ENCODE results near the gene HES1.

Gene HES1

DNA sequence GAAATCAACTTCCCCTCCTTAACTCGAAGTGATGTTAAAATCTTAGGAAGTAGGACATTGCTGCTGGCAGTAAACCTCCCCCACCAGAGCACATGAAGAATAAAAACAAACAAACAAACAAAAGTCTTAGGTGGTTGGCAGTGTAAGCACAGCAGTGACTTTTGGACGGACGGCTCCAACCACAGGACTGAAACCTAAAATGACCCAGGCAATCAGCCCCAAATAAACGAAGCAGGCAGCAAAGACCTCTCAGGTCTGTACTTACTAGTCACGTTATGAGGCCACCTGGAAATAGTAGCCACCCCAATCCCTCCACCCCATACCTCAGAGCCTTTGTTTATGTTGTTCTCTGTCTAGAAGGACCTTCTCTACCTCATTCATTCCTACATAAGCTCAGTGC is 33.5 kb upstream of the HES1 start:
- DNase-seq (ENCODE audit: low read depth) = no peak

DNA sequence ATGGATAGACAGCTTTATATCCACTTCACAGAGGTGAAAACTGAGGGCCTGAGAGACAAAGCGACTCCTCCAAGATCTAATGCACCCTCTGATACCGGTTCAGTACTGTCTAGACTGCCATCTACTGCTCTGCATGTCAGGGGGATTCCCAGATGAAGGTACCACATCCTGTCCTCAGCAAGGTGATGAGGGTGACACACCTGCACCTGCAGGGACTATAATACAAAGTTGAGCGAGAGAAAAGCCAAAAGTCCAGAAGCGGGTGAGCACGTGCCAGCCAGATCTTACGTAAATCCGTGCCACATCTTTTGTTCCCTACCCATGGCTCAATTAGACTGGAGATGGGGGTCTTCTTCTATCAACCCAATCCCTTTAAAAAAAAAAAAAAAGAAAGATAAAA is 32.4 kb upstream of the HES1 start:
- DNase-seq (ENCODE audit: low read depth) = peak; percentile 7

DNA sequence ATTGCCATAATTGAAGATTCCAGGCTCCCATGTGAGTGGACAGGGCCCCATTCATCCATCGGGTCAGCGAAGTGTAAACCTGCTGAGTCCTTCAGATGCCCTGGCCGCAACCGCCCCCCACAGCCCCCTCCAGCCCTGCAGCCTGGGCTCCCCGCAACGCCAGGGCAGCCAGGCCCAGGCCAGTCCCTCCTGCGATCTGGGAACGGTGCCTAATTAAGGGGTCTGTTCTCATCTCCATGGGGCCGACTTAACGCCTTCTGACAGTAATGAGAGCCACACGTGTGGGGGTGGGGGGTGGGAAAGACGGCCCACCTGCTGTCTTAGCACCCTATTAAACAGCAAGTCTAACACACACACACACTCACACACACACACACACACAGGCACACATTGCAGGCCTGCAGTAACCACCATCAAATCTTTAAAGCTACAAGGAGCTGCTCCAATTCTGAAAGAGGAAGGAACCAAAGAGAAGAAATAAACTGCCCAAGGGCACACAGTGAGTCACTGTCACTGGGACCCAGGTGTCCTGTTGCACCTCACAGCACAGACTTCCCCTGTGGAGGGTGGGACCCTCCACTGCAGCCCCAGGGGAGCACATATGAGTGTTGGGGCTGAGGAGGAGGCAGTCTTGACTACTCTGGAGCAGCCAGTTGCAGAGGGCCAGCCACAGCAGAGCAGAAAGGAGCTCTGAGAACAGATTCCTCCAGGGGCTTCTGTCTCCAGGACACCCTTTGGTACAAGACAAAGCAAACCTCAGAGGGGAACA is 31.8 kb upstream of the HES1 start:
- no peak for DNase-seq (ENCODE audit: low read depth)

DNA sequence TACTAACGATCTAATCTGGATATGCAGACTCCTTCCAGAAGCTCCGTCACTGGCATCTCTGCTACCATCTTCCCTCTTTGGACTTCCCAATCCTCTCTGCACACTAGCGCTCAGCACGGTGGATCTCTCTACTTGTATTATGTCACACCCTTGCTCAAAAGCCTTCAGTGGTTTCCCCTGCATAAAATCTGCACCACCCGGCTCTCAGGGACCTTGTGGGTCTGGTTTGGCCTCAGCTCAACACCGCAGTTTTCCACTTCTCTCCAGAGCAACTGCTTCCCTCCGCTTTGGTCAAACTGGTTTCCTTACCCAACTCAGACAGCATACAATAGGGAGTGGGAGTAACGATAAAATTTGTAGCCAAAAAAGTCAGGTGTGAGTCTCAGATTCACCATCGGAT is 30.7 kb upstream of the HES1 start:
- no peak for DNase-seq (ENCODE audit: low read depth)

DNA sequence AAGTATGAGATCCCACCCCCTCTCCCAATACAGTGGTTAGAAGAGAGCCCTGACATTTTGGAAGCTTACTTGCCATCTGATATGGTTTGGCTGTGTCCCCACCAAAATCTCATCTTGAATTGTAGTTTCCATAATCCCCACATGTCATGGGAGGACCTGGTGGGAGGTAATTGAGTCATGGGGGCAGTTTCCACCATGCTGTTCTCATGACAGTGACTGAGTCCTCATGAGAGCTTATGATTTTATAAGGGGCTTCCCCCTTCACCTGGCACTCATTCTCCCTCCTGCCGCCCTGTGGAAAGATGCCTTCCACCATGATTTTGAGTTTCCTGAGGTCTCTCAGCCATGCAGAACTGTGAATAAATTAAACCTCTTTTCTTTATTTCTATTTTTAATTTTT is 28.8 kb upstream of the HES1 start:
- no peak for DNase-seq (ENCODE audit: low read depth)

DNA sequence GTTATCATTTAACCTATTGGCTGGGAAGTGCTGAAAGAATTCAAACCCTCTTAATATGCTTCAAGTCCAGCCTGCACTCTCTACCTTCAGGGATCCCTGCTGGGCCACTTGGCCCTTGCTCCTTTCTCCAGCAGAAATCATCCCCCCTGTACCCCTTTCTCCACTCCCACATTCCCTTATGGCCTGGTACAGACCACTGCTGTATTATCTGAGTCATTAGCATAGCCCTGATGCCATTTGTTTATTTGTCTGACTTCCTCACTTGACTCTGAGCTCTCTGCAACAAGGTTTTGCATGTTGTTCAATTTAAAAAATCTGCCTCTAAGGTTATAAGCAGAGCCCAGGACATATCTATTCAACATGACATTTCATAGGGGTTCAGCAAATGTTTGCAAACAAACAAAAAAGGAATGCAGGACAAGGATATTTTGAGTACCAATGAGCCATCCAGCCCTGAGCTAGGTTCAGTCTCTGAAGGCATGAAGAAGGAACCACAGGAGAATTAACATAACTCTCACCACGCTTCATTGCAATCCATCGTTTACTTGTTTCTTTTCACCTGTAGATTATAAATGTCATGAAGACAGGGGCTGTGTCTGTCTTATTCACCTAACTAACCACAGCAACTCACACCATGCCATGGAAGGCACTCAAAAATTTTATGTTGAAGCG is 26.6 kb upstream of the HES1 start:
- no peak for DNase-seq (ENCODE audit: low read depth)

DNA sequence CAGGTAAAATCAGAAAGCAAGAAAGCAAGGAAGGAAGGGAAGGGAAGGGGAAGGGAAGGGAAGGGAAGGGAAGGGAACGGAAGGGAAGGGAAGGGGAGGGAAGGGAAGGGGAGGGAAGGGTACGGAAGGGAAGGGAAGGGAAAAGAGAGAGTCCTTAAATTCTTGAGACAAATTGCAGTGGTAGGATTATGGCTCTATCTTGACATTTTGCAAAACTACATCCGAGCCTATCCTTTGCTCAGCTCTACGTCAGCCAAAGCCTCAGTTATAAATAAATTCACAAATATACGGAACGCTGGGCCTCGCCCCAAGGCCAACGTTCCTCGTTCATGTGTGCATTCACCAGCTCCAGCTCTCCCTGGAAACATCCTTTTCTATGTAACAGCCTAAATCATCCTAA is 25.5 kb upstream of the HES1 start:
- no peak for DNase-seq (ENCODE audit: low read depth)

DNA sequence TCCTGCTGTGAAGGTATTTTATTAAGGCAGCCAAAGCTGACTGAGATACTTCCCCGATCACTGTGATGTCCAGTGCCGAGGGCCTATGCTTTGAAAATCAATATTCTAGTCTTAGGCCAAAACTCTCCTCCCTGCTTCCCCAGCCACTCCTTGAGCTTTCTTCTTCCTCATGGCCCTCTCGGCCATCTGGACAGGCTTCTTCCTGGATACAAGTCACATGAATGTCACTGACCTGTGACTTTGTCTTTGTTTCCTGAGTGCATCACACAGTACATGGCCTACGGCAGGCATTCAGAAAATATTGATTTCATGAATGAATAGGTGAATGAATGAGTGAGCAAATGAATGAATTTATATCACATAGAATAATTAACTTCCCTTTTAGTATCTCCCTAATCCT is 24.6 kb upstream of the HES1 start:
- DNase-seq (ENCODE audit: low read depth) = no peak

DNA sequence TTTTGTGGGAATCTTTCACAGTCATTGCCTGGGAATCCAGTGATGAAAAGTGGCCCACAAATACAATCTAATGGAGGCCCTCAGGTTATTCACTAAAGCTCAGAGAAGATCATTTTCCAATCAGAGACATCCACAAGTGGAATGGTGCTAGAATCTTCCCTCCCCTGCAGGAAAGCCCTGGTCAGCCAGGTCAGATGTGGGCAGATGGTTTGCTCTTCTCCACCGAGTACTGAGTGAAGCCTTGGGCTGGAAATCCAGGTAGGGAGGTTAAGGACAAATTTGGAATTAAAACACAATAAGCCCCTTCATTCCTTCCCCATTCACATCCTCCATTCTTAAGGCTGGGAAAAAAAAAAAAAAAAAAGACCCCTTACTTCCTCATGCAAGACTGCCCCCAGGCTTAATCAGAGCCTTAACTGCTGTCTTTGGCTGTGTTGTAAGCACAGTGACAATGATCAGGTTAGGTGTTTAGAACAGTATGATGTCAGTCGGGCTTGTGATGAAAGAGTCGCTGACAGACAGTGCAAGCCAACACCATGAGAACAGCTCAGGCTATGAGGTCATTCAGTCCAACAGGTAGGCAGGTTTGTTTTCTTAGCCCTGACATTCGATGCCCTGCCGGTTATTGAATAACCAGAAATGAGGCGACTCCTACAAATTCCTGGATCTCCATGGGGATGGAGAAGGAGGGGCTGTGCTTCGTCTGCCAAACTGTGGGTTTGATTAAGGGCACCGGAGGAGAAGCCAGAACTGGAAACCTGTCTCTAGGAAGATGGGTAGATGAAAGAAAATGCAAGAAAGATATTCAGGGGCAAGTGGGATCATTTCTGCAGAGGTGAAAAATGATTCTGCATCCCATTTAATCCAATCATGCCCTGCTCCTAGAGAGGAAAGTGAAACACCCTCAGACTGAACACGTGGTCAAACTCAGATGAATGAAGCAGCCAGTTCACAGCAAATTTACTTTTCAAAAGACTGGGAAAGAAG is 23.5 kb upstream of the HES1 start:
- no peak for DNase-seq (ENCODE audit: low read depth)

DNA sequence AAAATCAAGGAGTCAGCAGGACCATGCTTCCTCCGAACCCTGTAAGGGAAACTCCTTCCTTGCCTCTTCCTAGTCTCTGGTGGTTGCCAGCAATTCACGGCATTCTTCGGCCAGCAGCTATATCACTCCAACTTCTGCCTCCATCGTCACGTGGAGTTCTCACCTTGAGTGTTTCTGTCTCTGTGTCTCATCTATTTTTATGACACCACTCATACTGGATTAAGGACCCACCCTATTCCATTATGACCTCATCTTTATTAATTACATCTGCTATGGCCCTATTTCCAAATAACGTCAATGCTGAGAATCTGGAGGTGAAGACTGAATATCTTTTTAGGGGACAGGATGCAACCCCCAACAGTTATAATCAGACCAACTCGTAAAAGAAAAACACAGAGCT is 21.8 kb upstream of the HES1 start:
- no peak for DNase-seq (ENCODE audit: low read depth)

DNA sequence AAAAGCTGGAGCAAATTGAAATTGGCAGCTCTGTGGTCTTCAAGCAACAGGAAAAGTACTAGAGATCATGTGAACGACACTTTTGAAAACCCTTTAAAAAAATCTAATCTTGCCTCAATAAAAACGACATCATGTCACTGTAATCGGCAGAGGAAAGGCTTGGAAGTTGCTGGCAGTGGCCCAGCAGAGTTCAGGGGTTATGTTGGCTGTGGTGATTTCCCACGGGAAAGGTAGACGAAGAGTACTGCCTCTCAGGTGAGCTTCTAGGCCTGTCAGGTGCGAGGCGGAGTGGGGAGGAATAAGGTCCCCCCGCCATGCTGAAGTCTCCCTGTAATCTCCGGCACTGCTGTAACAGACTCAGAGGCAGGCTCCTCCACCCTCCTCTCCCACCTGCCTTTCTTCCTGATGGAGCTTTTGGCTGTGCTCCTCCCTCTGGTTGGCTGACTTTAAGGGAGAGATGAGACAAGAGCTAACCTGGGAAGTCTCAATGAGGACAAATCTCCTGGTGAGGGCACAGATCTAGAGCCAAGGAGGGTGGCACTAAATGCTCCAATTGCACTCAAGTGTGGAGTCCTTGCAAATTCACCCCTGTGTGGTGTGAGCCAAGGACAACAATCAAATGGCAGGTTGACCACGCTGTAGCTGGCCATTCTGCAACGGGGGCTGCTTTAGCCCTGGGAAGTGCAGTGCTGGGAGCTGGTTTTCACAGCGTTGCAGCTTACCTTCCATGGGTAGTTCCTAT is 18.7 kb upstream of the HES1 start:
- DNase-seq (ENCODE audit: low read depth) = no peak

DNA sequence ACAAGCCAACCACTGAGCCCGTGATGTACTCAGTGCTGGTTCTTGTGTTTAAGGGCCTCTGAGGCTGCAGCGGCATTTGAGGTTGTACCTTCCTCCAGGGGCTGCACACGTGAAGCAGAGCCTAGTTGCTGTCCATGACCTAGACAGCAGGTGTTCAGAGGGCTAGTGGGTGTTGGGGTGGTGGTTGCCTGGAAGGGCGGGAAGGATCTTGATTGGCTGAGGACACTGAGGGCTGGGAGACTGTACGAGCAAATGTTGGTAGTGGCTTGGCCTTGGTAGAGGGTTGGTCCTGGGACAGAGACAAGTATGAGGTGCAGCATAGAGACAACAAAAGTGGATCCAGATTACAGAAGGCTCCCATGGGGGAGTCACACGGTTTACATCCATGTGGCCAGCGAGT is 17.0 kb upstream of the HES1 start:
- DNase-seq (ENCODE audit: low read depth) = no peak

DNA sequence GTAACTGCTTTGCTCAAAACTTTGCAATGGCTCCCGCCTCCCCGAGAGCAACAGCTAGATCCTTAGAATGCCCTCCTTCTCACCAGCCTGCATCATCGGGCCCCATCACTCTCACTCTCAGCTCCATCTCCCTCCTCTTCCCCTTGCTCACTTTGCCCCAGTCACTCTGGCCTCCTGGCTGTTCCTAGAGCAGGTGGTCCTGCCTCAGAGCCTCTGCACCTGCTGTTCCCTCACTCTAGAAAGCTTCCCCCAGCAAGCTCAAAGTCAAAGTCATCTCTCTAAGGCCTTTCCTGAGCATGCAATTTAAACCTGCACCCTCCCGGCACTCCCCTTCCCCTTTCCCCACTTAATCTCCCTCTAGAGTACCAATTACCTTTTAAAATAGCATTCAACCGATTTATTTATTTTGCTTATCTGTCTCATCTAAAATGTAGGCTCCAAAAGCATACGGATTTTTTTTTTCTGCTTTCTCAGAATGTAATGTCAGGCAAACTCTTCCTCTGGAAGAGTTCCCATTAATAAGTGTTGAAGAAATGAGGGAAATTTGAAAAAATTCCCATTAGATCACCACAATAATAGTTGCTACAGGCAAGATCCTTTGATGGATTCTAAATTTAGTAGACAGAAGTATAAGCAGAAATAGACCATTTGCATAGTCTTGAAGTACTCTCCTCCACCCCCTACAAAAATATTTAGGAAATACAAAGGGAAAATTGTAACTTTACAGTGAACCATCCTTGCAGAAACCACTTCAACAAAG is 15.9 kb upstream of the HES1 start:
- no peak for DNase-seq (ENCODE audit: low read depth)

DNA sequence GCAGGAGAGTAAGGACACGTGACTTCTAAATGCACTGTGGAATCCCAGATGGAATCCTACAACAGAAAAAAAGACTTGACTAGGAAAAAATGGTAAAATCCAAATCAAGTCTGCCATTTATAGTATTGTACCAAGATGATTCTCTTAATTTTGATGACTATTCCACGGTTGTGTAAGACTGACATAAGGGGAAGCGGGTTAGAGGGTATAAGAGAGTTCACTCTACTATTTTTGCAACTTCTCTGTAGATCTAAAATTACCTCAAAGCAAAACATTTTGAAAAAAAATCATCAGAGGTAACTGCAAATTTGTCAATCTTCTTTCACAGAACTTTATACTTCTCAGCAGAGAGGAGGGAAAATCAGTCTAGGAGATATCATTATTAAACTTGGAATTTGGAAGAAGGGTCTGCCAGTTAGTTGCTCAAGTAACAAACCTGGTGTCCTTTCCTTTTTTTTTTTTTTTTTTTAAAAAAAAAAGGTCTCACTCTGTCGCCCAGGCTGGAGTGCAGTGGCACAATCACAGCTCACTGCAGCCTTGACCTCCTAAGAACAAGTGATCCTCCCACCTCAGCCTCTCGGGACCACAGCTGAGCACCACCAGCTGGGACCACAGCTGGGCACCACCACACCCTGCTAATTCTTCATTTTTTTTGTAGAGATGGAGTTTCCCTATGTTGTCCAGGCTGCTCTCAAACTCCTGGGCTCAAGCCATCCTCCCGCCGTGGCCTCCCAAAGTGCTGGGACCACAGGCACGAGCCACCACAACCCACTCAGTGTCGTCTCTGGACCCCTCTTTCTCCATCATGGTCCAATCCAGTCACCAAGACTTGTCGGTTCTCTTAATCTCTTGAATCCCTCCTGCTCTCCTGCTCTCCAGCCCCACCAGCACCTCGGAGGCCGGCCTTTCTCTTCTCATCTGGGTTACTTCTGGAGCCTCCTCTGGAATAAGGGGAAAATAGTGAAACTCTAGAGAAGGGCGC is 14.9 kb upstream of the HES1 start:
- DNase-seq (ENCODE audit: low read depth) = no peak

DNA sequence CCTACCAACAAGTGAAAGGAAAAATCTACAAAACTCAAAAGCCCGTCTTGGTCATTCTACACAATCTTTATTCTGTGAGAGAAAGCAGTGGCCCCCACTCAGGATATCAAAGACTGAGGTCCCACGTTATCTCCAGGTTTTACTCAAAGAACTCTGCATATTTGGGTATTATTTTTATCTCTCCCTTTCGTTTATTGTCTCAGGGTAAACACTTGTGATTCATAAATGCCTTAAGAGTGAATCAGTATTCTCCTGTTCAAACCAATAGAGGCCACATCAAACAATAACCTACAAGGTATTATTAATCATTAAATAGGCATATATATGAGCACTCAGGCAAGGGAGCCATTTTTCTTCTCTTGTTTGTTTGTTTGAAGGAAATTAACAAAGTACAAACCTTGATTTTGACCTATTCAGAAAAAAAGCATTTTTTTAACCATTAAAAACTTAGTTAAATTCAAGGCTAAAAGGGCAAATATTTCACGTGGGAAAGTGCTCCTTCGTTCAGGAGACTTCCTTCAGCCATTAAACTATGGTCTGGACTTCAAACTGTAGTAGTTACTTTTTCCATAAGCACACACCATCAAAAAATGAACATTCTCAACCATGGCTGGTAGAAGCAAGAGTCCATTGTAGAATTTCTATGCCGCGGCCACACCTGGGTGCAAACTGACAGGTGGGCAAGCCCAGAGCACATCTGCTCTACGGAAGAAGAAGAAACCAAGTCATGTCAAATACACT is 13.9 kb upstream of the HES1 start:
- DNase-seq (ENCODE audit: low read depth) = no peak

DNA sequence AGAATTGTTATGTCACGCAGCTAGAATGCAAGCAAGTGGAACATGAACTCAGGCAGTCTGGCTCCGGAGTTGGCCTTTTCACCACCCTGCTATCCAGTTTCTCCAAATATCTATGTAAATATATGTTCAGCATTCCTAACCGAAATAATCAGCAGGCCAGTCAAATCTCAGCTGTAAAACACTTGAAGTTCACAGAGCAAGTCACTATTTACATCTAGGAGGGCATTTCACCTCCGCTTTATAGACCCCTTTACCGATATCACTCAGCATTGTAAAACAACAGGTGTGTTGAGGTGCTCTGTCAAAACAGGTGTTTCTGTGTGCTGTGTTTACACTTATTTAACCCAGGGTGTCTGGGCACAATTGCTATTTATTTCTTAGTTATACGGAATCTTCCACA is 12.2 kb upstream of the HES1 start:
- no peak for DNase-seq (ENCODE audit: low read depth)

DNA sequence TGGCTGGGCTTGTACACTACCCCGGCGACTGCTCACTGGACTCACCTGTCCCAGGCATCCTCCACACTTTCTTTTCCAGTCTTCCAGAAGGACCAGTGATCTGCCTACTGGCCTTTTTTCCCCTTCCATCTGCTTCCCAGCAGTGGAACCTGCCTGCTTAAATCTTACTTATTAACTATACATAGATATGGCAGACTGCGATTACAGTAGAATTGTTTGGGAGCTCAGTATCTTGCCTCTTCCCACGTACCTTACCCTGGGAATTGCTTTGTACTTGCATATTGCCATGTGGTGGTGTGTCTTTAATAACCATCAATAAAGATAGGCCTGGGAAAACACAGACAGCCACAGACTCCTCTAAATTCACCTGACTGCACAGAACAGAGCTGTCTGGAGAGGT is 11.8 kb upstream of the HES1 start:
- no peak for DNase-seq (ENCODE audit: low read depth)

DNA sequence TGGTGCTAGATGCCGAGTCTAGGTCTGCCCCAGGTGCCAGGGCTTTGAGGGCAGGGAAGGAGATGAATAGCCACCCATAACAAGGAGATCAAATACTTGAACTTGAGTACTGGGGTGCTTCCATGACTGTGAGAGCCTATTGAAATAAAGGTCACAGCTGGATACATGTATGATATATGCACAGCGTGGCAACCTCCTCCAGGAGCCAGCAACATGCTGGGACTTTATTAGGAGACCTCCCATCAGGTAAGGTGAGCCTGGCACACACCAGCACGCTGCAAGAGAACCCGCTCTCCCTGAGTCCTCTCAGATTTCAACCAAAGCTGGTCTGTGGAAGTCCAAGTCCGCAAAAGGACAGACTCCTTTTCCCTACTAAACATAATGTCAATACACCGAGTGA is 10.5 kb upstream of the HES1 start:
- no peak for DNase-seq (ENCODE audit: low read depth)

DNA sequence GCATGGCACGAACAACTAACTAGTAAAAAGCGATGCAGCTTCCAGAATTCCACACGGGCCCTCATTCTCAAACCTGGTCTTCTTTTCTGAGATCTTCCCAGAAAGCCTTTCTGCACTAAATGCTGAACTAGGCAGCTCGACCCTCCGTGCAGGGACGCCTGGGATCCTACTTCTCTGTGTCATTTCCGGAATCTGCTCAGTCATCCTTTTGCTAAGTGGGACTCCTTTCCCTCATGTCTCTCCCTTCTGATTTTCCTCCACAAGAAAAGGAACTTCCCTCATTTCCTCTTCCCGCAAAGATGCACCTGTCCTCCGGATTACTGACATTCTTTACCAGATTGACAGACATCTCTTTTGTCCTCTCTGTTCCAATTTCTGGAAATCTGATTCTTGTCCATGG is 9.2 kb upstream of the HES1 start:
- DNase-seq (ENCODE audit: low read depth) = no peak

All from stimulated activated CD8-positive, alpha-beta memory T cell treated with anti-CD3 and anti-CD28 coated beads, Interleukin-15, amount 100 ng/mL, for 1 hour (primary cell).